ENCODE results near the gene DCTN3.

GRCh38 chr9:34572092-34572491 lies 48.2 kb downstream of the DCTN3 start:
- TF ChIP-seq NR2C2 (IDR thresholded peaks at IDR 0.05; ENCODE audit: borderline replicate concordance, control insufficient read depth, insufficient read length, low read depth) = no peak
- no peak for TF ChIP-seq CTCF (IDR thresholded peaks at IDR 0.05 in 2 of 3, conservative IDR thresholded peaks at IDR 0.05 in 1 of 3; ENCODE audit: control insufficient read depth in 2 of 3, extremely low read depth in 1 of 3, insufficient read depth in 1 of 3, low read depth in 3 of 3, low read length in 3 of 3)
- no peak for TF ChIP-seq SIN3A (IDR thresholded peaks at IDR 0.05; ENCODE audit: low read depth, low read length)

Measured in GM12878 (cell line).